PC-3 (cell line): ENCODE results near the gene MET.
"Not testable (repeated sequence)": the region's sequence is repeated elsewhere in the genome, so short reads cannot be mapped to it uniquely, and the experiment has no call there.

Experiments
- EZH2 ChIP-seq: fragments of 300-600 bp; sonication (generic); IDR thresholded peaks from one replicate; pipeline ENCODE4 v1.6.1; 2017; ENCODE audit warnings: antibody characterized with exemption, mild to moderate bottlenecking, low read length; ENCODE audit not compliant: unreplicated experiment
- EZH2phosphoT487 ChIP-seq: fragments of 300-600 bp; sonication (generic); IDR thresholded peaks from 2 replicates; pipeline ENCODE4 v1.6.1; 2018; ENCODE audit warnings: mild to moderate bottlenecking, antibody characterized with exemption, low read length, borderline replicate concordance
- TF ChIP-seq, protein P1 (sequence below): fragments of 300-600 bp; sonication (generic); conservative IDR thresholded peaks from 2 replicates; pipeline ENCODE4 v1.5.1; 2017; ENCODE audit warnings: antibody characterized with exemption, low read depth, mild to moderate bottlenecking, low read length

DNA sequence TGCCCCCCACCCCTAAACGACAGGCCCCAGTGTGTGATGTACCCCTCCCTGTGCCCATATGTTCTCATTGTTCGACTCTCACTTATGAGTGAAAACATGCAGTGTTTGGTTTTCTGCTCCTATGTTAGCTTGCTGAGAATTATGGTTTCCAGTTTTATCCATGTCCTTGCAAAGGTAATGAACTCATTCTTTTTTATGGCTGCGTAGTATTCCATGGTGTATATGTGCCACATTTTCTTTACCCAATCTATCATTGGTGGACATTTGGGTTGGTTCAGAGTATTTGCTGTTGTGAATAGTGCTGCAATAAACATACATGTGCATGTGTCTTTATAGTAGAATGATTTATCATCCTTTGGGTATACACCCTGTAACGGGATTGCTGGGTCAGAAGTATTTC is 149.7 kb downstream of the MET start:
- TF ChIP-seq, protein P1, sequence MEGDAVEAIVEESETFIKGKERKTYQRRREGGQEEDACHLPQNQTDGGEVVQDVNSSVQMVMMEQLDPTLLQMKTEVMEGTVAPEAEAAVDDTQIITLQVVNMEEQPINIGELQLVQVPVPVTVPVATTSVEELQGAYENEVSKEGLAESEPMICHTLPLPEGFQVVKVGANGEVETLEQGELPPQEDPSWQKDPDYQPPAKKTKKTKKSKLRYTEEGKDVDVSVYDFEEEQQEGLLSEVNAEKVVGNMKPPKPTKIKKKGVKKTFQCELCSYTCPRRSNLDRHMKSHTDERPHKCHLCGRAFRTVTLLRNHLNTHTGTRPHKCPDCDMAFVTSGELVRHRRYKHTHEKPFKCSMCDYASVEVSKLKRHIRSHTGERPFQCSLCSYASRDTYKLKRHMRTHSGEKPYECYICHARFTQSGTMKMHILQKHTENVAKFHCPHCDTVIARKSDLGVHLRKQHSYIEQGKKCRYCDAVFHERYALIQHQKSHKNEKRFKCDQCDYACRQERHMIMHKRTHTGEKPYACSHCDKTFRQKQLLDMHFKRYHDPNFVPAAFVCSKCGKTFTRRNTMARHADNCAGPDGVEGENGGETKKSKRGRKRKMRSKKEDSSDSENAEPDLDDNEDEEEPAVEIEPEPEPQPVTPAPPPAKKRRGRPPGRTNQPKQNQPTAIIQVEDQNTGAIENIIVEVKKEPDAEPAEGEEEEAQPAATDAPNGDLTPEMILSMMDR = not testable (repeated sequence)
- TF ChIP-seq EZH2phosphoT487, EZH2: not testable (repeated sequence)
